ENCODE data around the gene KDM4F. TPM values are rescaled to one million over a fixed set of nuclear protein-coding genes. Genes with fewer than 3 reads are reported as not detected.

The KDM4F gene
- total and polyA plus RNA-seq, 8 donors = not detected

DNA sequence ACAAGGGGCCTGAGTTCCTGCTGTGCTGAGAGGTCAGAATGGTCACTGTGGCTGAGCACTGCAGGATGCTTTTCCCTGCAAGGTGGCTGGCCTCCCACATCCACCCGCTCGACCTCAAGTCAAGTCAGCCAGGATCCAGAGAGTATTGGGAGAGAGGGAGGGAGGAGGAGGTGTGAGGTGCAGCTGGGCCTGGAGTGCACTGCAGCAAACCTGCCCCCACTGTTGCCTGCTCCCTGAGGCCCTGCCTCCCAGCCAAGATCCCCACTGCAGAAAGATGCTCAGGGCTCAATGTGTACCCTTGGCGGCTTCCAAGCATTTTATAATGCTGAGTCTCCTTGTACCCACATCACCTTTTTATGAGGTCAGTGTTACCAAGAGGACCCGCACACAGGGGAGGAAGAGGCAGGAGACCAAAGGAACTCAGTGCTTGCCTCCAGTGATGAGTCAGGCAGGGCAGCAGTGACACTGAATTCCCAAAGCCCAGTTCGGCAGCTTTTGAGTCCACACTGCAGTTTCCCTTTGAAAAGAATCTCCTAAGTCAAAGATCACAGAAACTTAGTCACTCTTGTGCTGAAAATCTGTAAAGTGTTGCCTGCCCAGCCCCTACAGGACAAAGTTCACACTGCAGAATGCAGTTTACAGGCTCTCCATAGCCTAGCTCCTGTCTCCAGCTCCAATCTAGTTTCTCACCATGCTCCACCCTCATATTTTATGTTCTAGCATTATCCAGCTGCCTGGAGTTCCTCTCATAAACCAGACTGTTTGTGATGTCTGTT is 43.5 kb downstream of the KDM4F start:
- Histone ChIP-seq H3K36me3 (no peaks in the 10 kb centered on the region), H3K4me3 (no peak overlapping the region), H3K27me3 (no peaks in the 10 kb centered on the region), H3K4me1 (peaks cover 20 to 43% (median 36%) of the 10 kb centered on the region in 4 donors), H3K27ac (peak overlapping the region in 2 of 5 donors; percentile 15 to 16), H3K9me3 (no peaks in the 10 kb centered on the region)
- DNase-seq = peak in 1 of 2 donors; percentile 66
- intact Hi-C loops (cut with DNase I; ENCODE audit: low total_unique reads) = no loop called here
- TF ChIP-seq, protein P1, sequence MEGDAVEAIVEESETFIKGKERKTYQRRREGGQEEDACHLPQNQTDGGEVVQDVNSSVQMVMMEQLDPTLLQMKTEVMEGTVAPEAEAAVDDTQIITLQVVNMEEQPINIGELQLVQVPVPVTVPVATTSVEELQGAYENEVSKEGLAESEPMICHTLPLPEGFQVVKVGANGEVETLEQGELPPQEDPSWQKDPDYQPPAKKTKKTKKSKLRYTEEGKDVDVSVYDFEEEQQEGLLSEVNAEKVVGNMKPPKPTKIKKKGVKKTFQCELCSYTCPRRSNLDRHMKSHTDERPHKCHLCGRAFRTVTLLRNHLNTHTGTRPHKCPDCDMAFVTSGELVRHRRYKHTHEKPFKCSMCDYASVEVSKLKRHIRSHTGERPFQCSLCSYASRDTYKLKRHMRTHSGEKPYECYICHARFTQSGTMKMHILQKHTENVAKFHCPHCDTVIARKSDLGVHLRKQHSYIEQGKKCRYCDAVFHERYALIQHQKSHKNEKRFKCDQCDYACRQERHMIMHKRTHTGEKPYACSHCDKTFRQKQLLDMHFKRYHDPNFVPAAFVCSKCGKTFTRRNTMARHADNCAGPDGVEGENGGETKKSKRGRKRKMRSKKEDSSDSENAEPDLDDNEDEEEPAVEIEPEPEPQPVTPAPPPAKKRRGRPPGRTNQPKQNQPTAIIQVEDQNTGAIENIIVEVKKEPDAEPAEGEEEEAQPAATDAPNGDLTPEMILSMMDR (IDR thresholded peaks at IDR 0.05) = peak in 2 of 7 experiments; percentile 36 to 45
- TF ChIP-seq POLR2AphosphoS5 (IDR thresholded peaks at IDR 0.05) = no peak
- 51 to 60% (median 57%) methylated on average over 5 of the region's 5 CpGs for WGBS, 5 donors

DNA sequence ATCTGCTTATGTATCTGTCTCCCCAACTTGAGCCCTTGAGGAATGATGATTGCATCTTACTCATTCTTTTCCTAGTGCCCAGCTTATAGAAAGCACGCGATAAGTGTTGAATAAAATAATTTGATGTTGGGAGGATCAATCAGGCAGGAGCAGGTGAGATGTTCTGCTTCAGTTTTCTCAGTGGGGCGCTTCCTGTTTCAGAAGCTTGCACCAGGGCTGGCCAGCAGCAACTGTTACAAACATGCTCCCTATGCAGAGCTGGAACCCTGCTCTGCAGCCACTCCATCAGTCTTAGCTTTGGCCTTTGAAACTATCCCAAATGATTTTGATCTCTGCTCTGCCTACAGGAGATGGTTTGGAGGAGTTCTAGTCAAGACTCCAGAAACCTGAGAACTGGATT is 44.3 kb downstream of the KDM4F start:
- intact Hi-C loops (cut with DNase I; ENCODE audit: low total_unique reads) = no loop called here
- H3K4me3 ChIP-seq = no peak overlapping the region
- WGBS, 5 donors = 81 to 91% (median 90%) methylated on average over 3 of the region's 3 CpGs
- no peaks in the 10 kb centered on the region for H3K36me3 ChIP-seq
- DNase-seq = no peak
- TF ChIP-seq, protein P1 (IDR thresholded peaks at IDR 0.05) = no peak
- TF ChIP-seq POLR2AphosphoS5 (IDR thresholded peaks at IDR 0.05) = no peak
- TF ChIP-seq EP300 (IDR thresholded peaks at IDR 0.05) = no peak
- no peak for TF ChIP-seq POLR2A (IDR thresholded peaks at IDR 0.05)
- no peak overlapping the region for H3K27ac ChIP-seq
- peaks cover 19 to 43% (median 34%) of the 10 kb centered on the region in 4 donors for H3K4me1 ChIP-seq
- no peaks in the 10 kb centered on the region for H3K9me3 ChIP-seq
- H3K27me3 ChIP-seq = no peaks in the 10 kb centered on the region

DNA sequence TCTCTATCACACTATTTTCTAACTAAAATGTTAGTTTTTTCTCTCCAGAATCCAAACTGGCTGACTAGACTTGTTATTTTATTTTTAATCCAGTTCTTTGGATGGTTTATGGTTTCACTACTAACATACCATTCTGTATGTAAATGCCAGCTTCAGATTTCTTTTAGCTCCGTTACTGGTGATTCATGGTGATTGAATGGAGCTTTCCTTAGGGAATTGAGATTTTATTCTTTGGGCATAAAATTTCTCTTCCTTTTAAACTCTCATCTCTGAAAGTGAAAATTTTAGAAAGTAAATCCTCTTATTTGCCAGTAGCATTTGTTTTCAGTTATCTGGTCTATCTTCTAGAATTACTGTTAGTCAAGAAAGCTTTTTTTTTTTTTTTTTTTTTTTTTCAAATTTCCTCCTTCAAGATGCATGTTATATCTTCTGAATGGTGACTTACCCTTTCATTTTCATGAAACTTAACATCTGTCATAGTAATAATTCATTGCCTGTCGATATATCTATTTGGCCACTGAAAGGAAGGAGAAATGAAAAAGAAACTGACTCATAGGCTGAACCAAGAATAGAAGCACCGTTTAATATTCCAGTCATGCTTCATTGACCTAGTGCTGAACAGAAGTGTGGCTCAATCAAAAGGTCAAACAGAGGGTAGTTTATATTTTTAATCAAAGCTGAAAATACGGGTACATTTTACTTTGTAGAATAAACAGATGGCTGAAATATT is 46.8 kb downstream of the KDM4F start:
- no peak for DNase-seq
- H3K4me1 ChIP-seq = peaks cover 3 to 27% (median 17%) of the 10 kb centered on the region in 4 donors
- no peaks in the 10 kb centered on the region for H3K27me3 ChIP-seq
- no peak for TF ChIP-seq POLR2A (IDR thresholded peaks at IDR 0.05)
- TF ChIP-seq, protein P1 (IDR thresholded peaks at IDR 0.05) = no peak
- no peak for TF ChIP-seq POLR2AphosphoS5 (IDR thresholded peaks at IDR 0.05)
- TF ChIP-seq EP300 (IDR thresholded peaks at IDR 0.05) = no peak
- intact Hi-C loops (cut with DNase I; ENCODE audit: low total_unique reads) = no loop called here
- H3K36me3 ChIP-seq = no peaks in the 10 kb centered on the region
- H3K4me3 ChIP-seq = no peak overlapping the region
- no peaks in the 10 kb centered on the region for H3K9me3 ChIP-seq
- no peak overlapping the region for H3K27ac ChIP-seq
- 54 to 64% (median 57%) methylated on average over 4 of the region's 4 CpGs for WGBS, 5 donors

DNA sequence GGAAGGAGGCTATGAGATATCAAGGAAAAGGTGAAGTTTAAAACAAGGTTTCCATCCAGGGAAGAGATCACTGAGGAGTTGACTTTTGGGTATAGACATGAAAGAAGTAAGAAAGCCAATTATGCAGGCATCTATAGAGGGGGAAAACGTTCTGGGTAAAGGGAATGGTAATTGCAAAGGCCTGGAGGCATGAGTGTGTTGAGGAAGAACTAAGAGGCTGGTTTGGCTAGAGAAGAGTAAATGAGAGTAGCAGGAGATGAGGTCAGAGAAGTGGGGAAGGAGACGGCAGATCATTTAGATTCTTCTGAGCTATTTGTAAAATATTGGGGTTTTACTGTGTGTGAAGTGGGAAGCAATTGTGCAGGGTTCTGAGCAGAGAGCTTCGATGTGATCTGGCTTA is 48.0 kb downstream of the KDM4F start:
- H3K27ac ChIP-seq = no peak overlapping the region
- no peak overlapping the region for H3K4me3 ChIP-seq
- peaks cover 0 to 15% (median 9%) of the 10 kb centered on the region in 4 donors for H3K4me1 ChIP-seq
- intact Hi-C loops (cut with DNase I; ENCODE audit: low total_unique reads) = no loop called here
- TF ChIP-seq EP300 (IDR thresholded peaks at IDR 0.05) (no peak), POLR2A (IDR thresholded peaks at IDR 0.05) (no peak), POLR2AphosphoS5 (IDR thresholded peaks at IDR 0.05) (no peak)
- TF ChIP-seq, protein P1 (IDR thresholded peaks at IDR 0.05) = no peak
- no peak for DNase-seq
- H3K36me3 ChIP-seq = no peaks in the 10 kb centered on the region
- 71 to 79% (median 77%) methylated on average over 3 of the region's 3 CpGs for WGBS, 5 donors
- H3K9me3 ChIP-seq = no peaks in the 10 kb centered on the region
- no peaks in the 10 kb centered on the region for H3K27me3 ChIP-seq
